ENCODE results near the gene TMEM94.
A peak's percentile ranks its signal among the peaks of the same experiment; 100 is the strongest.

TMEM94 gene

DNA sequence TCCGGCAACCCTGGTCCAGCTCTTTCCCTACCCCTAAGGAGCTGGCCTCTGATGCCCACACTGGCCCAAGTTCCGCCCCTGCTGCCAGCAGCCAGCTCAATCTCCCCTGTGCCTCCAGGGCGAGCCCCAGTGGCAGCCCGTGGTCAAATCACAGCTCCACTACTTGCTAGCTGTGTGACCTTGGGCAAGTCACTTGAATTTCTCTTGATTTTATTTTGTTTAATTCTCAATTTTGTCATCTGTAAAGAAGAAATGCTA lies 48.6 kb downstream of the TMEM94 start:
- H2AFZ ChIP-seq, result no peak overlapping the region
- TF ChIP-seq, protein P1, sequence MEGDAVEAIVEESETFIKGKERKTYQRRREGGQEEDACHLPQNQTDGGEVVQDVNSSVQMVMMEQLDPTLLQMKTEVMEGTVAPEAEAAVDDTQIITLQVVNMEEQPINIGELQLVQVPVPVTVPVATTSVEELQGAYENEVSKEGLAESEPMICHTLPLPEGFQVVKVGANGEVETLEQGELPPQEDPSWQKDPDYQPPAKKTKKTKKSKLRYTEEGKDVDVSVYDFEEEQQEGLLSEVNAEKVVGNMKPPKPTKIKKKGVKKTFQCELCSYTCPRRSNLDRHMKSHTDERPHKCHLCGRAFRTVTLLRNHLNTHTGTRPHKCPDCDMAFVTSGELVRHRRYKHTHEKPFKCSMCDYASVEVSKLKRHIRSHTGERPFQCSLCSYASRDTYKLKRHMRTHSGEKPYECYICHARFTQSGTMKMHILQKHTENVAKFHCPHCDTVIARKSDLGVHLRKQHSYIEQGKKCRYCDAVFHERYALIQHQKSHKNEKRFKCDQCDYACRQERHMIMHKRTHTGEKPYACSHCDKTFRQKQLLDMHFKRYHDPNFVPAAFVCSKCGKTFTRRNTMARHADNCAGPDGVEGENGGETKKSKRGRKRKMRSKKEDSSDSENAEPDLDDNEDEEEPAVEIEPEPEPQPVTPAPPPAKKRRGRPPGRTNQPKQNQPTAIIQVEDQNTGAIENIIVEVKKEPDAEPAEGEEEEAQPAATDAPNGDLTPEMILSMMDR (IDR thresholded peaks at IDR 0.05), result no peak
- no peak overlapping the region for H3K4me3 ChIP-seq (ENCODE audit: low read depth, low read length)
- no peak overlapping the region for H3K4me2 ChIP-seq (ENCODE audit: low read length)
- H3K36me3 ChIP-seq (ENCODE audit: control insufficient read depth, insufficient read depth, low read length), result no peaks in the 10 kb centered on the region
- no peaks in the 10 kb centered on the region for H3K27me3 ChIP-seq (ENCODE audit: control insufficient read depth, insufficient read depth, low read length)
- no peak overlapping the region for H3K9ac ChIP-seq
- peaks cover 10% of the 10 kb centered on the region for H3K4me1 ChIP-seq
- no peaks in the 10 kb centered on the region for H3K9me3 ChIP-seq (ENCODE audit: control insufficient read depth, low read length)
- no peaks in the 10 kb centered on the region for H3K79me2 ChIP-seq
- no peak overlapping the region for H3K27ac ChIP-seq

DNA sequence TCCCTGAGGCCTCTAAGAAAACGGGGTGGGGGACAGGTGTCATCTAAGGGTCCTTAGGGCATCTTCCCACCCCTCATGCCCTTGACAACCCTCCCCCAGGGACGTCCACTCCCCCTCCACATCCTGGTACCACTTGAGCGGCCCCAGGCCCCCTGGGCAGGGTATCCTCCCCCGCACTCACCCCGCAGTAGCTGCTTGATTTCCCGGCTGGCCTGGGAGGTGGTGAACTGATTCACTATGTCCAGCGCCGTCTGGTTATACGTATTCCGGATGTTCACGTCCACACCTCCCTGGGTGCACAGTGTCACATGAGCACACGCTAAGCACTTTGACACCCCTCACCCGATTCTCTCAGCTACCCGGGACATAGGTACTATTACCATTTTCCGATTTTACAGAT lies 49.2 kb downstream of the TMEM94 start:
- Histone ChIP-seq H3K4me3 (ENCODE audit: low read depth, low read length) (no peak overlapping the region), H3K4me1 (peaks cover 10% of the 10 kb centered on the region)

DNA sequence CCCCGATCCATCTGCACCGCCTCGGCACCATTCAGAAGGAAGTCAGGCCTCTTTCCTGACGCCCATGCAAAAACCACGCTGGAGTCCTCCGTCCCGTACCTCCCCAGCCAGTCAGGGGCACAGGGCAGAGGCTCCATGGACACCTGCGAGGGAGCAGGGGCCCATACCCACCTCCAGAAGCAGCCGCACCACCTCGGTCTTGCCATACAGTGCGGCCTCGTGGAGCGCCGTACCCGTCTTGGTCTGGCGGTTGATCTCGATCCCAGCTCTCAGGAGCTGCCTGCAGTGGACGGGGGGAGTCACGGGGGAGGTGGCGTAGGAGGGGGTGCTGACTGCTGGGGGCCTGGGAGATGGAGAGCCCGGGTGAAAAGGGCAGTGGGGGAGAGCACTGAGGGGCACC lies 49.7 kb downstream of the TMEM94 start:
- TF ChIP-seq, protein P1 (IDR thresholded peaks at IDR 0.05), result no peak
- Histone ChIP-seq H3K27ac (no peak overlapping the region), H3K36me3 (ENCODE audit: control insufficient read depth, insufficient read depth, low read length) (no peaks in the 10 kb centered on the region)

More for the DNA sequence above, 49.2 kb downstream of the TMEM94 start:
- no peak overlapping the region for H3K4me2 ChIP-seq (ENCODE audit: low read length)
- H3K9me3 ChIP-seq (ENCODE audit: control insufficient read depth, low read length), result no peaks in the 10 kb centered on the region
- H3K27ac ChIP-seq, result no peak overlapping the region
- TF ChIP-seq, protein P1 (IDR thresholded peaks at IDR 0.05), result no peak
- H3K9ac ChIP-seq, result no peak overlapping the region
- H3K36me3 ChIP-seq (ENCODE audit: control insufficient read depth, insufficient read depth, low read length), result no peaks in the 10 kb centered on the region
- no peak overlapping the region for H2AFZ ChIP-seq
- no peaks in the 10 kb centered on the region for H3K27me3 ChIP-seq (ENCODE audit: control insufficient read depth, insufficient read depth, low read length)
- no peaks in the 10 kb centered on the region for H3K79me2 ChIP-seq

DNA sequence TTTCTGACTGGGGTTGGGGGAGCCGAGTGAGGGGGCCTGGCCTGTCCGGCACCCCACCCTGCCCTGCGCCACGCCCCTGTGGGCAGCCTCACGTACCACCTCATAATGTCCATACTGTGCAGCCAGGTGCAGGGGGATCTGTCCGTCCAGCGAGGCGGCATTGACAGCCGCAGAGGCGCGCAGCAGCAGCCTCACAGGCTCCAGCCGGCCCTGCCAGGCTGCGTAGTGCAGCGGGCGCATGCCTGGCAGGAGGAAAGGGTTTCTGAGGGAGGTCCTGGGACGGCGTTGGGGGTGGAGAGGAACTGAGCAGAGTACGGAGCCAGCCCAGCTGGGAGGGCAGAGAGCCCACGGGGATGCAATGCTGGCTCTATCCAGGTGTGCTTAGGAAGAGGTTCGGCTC lies 50.5 kb downstream of the TMEM94 start:
- TF ChIP-seq, protein P1 (IDR thresholded peaks at IDR 0.05), result no peak
- Histone ChIP-seq H2AFZ (no peak overlapping the region), H3K36me3 (ENCODE audit: control insufficient read depth, insufficient read depth, low read length) (no peaks in the 10 kb centered on the region), H3K9ac (no peak overlapping the region), H3K79me2 (no peaks in the 10 kb centered on the region), H3K9me3 (ENCODE audit: control insufficient read depth, low read length) (no peaks in the 10 kb centered on the region), H3K4me2 (ENCODE audit: low read length) (no peak overlapping the region), H3K4me1 (peaks cover 13% of the 10 kb centered on the region), H3K27ac (no peak overlapping the region), H3K27me3 (ENCODE audit: control insufficient read depth, insufficient read depth, low read length) (no peaks in the 10 kb centered on the region), H3K4me3 (ENCODE audit: low read depth, low read length) (no peak overlapping the region)

More for the DNA sequence above, 49.7 kb downstream of the TMEM94 start:
- H3K4me2 ChIP-seq (ENCODE audit: low read length), result no peak overlapping the region
- no peak overlapping the region for H3K4me3 ChIP-seq (ENCODE audit: low read depth, low read length)
- H3K9ac ChIP-seq, result no peak overlapping the region
- H3K27me3 ChIP-seq (ENCODE audit: control insufficient read depth, insufficient read depth, low read length), result no peaks in the 10 kb centered on the region
- H2AFZ ChIP-seq, result no peak overlapping the region
- no peaks in the 10 kb centered on the region for H3K79me2 ChIP-seq
- peaks cover 10% of the 10 kb centered on the region for H3K4me1 ChIP-seq
- no peaks in the 10 kb centered on the region for H3K9me3 ChIP-seq (ENCODE audit: control insufficient read depth, low read length)

DNA sequence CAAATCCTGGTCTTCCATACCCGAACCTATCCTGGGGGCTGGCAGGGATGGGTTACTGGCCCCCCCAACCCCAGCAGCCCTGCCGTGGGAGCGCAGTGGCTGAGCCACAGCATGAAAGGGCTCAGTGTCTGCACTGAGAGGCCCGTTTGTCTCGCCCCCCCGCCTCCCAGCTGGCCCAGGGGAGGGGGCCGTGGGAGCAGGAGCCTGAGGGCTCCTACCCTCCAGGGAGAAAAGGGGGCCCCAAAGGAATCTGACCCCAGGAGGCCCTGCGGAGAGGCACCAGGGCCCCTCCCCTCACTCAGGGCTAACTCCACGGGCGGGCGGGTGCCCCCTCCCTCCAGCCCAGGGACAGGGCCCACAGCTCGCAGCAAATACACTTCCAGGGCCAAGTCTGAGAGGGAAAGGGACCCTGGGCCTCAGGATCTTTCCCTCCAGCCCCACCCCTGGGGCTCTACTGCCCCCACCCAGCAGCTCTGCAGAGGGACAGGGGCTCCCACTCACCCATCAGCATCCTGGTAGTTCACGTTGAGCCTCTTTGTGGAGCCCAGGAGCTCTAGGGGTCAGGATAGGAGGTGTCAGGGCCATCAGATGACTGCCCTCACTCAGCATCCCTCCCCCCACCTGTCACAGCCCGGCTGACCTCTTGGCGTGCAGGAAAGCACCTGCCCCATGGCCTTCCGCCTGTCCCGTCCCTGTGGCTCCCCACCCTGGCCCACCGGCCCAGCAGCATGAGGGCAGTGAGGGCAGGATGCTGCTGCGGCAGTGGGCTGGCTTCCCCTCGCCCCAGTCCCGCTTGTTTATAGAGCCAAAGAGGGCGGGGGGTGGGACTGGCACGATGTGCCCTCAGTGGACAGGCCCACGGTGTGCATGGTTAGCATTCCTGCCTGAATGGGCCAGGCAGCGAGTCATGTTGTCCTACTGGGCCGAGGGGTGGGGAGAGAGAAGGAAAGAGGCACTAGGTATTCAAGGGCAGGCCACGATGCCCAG lies 51.6 kb downstream of the TMEM94 start:
- Histone ChIP-seq H3K36me3 (ENCODE audit: control insufficient read depth, insufficient read depth, low read length) (no peaks in the 10 kb centered on the region), H2AFZ (no peak overlapping the region), H3K9ac (no peak overlapping the region), H3K27me3 (ENCODE audit: control insufficient read depth, insufficient read depth, low read length) (no peaks in the 10 kb centered on the region), H3K9me3 (ENCODE audit: control insufficient read depth, low read length) (no peaks in the 10 kb centered on the region), H3K4me2 (ENCODE audit: low read length) (no peak overlapping the region), H3K4me1 (peaks cover 13% of the 10 kb centered on the region), H3K27ac (peak overlapping the region; percentile 80), H3K79me2 (no peaks in the 10 kb centered on the region), H3K4me3 (ENCODE audit: low read depth, low read length) (no peak overlapping the region)
- TF ChIP-seq, protein P1 (IDR thresholded peaks at IDR 0.05), result no peak
